Activated CD8-positive, alpha-beta memory T cell treated with anti-CD3 and anti-CD28 coated beads for 24 hours (primary cell): ENCODE results near the gene PDZD4.
"Not testable (repeated sequence)": the region's sequence is repeated elsewhere in the genome, so short reads cannot be mapped to it uniquely, and the experiment has no call there.

Experiments used
- DNase-seq: peaks from one replicate; pipeline ENCODE4 v3.0.0-alpha.2; 2020

The PDZD4 gene

DNA sequence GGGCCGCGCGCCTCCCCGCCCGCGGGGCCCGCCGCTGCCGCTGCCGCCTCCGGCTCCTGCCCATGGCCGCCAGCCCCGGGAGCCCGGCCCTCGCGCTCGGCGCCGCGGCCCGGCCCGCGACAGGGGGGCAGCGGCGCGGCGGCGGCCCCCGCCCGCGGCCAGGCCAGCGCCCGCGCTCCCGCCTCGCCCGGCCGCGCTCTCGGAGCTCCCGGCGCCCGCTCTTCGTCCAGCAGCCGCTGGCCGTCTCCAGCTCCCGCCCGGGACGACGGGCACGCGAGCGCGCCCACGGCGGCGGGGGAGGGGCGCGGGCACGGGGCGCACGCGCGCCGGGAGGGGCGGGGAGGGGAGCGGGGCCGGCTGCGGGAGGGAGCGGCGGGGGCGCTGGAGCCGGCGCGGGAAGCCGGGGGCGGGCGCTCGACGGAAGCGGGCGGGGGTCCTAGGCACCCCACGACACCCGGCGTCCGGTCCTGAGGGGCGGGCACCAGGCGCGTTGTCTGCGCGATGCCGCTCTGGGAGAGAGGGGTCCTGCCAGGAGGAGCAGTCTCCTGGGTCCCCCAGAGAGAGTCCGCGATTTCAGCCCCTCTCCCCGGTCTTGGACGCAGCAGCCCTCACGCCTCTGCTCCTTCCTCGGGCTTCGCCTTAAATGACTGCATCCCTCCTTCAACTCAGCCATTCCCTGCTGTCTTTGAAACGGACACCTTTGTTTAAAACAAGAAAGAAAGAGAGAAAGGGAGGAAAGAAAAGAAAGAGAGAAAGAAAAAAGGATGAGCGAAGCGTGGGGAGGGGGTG, 490 bp upstream of the PDZD4 start:
- DNase-seq: no peak

GRCh38 chrX:153829549-153829798, 870 bp downstream of the PDZD4 start:
- no peak for DNase-seq

GRCh38 chrX:153828723-153829548, 1.4 kb downstream of the PDZD4 start:
- DNase-seq: no peak

DNA sequence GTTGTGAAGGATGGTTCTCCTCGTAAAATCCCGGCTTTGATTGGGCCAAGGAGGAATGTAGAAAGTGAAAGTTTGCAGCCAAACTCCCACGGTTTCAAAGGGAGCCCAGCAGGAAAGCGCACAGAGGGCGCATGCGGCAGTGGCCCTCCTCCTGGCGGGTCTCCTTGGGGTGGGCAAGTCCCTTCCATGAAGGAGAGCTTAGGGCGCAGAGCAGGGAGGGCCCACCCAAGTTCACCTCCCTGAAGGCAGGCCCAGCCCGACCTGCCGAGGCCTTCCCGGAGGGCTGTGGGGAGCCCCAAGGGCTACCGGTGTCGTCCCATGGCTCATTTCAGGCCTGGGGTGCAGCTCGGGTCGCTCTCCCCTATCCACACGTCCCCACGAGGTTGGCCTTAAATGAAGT, 2.0 kb downstream of the PDZD4 start:
- no peak for DNase-seq

DNA sequence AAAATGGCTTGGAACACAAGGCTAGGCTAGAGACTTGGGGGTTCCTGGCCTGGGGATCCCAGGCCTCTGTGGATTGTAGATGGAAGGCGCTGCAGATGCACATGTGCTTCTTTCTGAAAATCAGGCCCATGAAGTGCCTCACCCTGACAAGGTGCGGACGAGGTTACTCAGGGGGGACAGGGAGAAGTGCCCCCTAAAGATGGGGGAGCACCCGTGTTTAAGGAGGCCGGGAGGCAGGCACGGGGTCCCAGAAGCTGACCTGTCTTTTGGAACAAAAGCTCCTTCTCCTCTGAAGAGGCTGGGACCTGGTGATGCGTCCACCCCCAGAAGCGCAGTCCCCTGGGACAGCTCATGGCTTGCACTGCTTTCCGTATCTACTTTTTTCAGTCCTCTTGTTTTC, 2.4 kb downstream of the PDZD4 start:
- no peak for DNase-seq

DNA sequence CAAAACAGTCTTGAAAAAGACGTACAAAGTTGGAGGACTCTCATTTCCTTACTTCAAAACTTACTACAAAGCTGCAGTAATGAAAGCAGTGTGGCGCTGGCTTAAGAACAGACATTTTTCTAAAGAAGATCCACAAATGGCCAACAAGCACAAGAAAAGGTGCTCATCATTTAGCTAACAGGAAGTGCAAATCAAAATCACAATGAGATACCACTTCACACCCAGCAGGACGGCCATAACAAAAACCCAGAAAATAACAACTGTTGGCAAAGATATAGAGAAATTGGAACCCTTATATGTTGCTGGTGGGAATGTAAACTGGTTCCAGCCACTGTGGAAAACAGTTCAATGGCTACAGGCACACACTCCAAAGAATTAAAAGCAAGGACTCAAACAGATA, 3.3 kb downstream of the PDZD4 start:
- no peak for DNase-seq

- DNase-seq: no peak
Observed at GRCh38 chrX:153825042-153825441, 5.3 kb downstream of the PDZD4 start.

GRCh38 chrX:153824348-153824747, 6.0 kb downstream of the PDZD4 start:
- no peak for DNase-seq

GRCh38 chrX:153821066-153821465, 9.3 kb downstream of the PDZD4 start:
- DNase-seq: no peak

DNA sequence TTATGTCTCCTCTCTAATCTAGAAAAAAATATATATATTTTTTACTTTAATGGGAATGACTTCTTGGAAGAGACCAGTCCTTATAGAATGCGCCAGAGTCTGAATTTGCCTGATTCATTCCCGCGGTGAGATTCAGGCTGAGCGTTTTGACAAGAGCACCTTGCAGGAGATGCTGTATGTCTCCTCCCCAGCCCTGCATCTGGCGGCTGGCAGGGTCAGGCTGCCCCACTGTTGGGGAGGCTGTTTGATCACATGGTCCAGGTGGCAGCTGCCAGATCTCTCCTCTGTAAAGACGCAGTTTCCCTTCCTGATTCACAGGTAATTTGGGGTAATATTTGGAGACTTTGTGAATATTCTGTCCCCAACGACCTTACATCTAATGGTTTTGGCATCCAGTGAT, 9.7 kb downstream of the PDZD4 start:
- no peak for DNase-seq

GRCh38 chrX:153819384-153820040, 10.8 kb downstream of the PDZD4 start:
- no peak for DNase-seq

DNA sequence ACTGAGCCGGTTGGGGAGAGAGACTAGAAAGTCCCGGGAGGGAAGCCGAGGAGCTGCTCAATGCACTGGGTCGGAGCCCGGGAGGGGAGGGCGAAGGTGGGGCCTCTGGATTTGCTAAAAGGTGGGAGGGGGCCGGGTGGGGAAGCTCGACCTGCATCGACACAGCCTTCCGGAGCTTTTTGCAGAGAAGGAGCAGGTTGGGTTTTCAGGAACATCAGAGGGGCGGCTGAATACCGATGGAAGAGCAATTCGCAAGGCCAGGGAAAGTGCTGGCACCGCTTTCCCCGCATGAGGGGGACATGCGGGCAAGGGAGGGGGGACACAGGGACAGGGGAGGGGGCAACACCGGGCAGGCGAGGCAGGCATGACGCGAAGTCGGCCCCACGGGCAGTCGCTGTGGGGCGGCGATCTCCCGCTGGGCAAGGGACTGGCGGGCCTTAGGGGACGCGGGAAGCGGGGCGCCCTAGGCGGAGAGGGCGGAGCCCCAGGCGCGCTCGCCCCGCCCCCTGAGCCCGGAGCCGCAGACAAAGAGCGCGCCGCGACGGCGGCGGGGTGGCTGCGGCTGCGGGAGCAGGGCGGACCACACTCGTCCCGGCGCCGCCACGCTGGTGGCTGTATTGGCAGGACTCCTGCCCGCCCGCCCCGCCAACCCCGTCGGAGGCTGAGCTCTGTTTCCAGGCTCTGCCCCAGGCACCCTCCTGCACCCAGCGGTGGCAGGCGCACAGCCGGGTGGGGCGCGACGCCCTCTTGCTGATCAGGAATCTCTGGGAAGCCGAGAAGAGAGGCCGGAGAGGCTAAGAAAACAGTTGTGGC, 11.6 kb downstream of the PDZD4 start:
- peak; percentile 77 for DNase-seq

DNA sequence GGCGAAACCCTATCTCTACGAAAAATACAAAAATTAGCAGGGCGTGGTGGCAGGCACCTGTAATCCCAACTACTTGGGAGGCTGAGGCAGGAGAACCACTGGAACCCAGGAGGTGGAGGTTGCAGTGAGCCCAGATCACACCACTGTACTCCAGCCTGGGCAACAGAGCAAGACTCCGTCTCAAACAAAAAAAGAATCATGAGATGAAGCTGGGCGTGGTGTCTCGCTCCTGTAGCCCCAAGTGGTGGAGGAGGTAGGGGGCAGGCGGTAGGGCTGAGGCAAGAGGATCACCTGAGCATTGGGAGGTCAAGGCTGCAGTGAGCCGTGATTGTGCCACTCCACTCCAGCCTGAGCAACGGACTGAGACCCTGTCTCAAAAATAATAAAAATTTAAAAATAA, 12.3 kb downstream of the PDZD4 start:
- not testable (repeated sequence) for DNase-seq

- no peak for DNase-seq
Observed at GRCh38 chrX:153816831-153817690, 13.3 kb downstream of the PDZD4 start.

DNA sequence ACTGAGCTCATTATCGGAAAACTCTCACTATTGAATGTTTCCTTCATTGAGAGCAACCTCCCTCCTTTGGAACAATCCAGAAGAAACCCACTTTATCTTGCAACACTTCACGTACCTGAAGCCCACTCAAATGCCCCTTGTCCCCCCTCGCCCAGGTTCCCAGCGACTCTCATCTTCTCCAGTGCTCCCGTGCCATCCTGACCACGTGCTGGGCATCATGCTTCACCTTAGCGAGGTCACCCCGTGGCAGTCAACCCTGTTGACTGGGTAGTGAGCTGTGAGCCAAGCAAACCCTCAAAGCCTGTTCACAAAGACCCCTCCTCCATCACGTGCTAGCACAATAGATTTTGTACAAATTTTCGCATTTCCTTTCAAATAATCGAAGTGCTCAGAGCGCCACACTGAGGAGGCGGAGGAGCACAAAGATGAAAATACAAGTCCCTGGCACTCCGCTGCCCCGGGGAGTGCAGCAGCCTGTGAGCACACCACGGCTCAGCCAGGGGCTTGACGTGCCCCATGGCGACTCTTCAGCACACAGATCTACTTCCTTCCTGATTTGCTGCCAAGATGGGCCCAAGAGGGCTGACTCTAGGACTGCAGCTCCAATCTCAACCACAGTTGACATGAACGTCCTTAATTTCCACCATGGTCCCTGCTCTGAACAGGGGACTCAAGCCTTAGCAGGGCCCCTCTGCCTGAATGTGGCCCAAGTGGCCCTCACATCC, 15.6 kb downstream of the PDZD4 start:
- no peak for DNase-seq

GRCh38 chrX:153813161-153813560, 17.2 kb downstream of the PDZD4 start:
- DNase-seq: no peak

DNA sequence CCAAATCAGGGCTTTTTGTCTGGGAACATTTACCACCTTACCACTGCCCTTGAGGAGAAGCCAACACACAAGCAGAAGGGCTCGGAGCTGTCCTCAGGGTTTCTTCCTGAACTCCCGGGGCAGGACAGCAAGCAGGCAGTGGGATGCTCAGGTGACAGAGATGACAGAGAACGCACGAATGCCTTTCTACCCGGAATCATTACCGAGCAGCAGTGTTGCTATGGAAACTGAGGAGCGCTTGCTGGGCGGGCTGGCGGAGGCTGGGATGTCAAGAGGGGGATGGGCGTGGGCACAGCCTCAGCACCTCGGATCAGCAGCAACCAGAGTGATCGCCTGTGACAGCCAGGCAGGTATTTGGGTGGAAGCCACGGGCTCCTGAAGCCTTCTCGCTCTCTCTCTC, 18.1 kb downstream of the PDZD4 start:
- no peak for DNase-seq

- DNase-seq: no peak
Observed at GRCh38 chrX:153807976-153808375, 22.4 kb downstream of the PDZD4 start.

GRCh38 chrX:153806999-153807575, 23.3 kb downstream of the PDZD4 start:
- DNase-seq: no peak

DNA sequence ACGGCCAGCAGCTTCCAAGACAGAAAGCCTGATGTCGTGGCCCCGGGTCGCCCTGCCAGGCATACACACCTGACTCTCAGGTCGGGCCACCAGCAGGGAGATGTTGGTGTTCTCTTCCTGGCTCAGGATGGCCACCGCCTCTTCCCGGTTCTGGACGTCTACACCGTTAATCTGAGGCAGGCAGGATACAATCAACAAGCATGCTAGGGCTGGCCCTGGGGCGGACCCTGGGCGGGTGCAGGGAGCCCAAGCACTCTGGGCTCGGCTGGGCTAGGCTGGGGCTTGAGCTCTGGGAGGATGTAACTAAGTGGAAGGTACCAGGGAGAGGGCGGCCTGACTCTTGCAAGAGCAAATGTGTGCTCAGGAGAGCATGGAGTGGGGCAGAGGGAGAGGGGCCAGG, 24.9 kb downstream of the PDZD4 start:
- no peak for DNase-seq

GRCh38 chrX:153804621-153805020, 25.7 kb downstream of the PDZD4 start:
- DNase-seq: no peak
